ENCODE results near the gene PCK1. TPM values are rescaled to one million over a fixed set of nuclear protein-coding genes. Genes with fewer than 3 reads are reported as not detected.

Gene PCK1
- total and polyA plus RNA-seq, 8 donors: 0.12 to 311 (median 0.67) TPM

GRCh38 chr20:57614490-57615444, 53.9 kb downstream of the PCK1 start:
- Histone ChIP-seq H3K36me3 (peaks cover 0 to 3% (median 0%) of the 10 kb centered on the region in 4 donors), H3K4me3 (no peak overlapping the region), H3K4me1 (peaks cover 0 to 12% (median 0%) of the 10 kb centered on the region in 4 donors), H3K9me3 (no peaks in the 10 kb centered on the region), H3K27ac (no peak overlapping the region), H3K27me3 (peaks cover 0 to 24% (median 0%) of the 10 kb centered on the region in 3 donors)
- 87 to 92% (median 90%) methylated on average over 14 to 16 of the region's 16 CpGs for WGBS, 5 donors
- no peak for TF ChIP-seq POLR2A (IDR thresholded peaks at IDR 0.05)
- TF ChIP-seq, protein P1, sequence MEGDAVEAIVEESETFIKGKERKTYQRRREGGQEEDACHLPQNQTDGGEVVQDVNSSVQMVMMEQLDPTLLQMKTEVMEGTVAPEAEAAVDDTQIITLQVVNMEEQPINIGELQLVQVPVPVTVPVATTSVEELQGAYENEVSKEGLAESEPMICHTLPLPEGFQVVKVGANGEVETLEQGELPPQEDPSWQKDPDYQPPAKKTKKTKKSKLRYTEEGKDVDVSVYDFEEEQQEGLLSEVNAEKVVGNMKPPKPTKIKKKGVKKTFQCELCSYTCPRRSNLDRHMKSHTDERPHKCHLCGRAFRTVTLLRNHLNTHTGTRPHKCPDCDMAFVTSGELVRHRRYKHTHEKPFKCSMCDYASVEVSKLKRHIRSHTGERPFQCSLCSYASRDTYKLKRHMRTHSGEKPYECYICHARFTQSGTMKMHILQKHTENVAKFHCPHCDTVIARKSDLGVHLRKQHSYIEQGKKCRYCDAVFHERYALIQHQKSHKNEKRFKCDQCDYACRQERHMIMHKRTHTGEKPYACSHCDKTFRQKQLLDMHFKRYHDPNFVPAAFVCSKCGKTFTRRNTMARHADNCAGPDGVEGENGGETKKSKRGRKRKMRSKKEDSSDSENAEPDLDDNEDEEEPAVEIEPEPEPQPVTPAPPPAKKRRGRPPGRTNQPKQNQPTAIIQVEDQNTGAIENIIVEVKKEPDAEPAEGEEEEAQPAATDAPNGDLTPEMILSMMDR (IDR thresholded peaks at IDR 0.05): no peak
- TF ChIP-seq POLR2AphosphoS5 (IDR thresholded peaks at IDR 0.05): no peak
- no peak for TF ChIP-seq EP300 (IDR thresholded peaks at IDR 0.05)
- intact Hi-C loops (cut with DNase I; ENCODE audit: low total_unique reads): no loop called here
- no peak for DNase-seq

DNA sequence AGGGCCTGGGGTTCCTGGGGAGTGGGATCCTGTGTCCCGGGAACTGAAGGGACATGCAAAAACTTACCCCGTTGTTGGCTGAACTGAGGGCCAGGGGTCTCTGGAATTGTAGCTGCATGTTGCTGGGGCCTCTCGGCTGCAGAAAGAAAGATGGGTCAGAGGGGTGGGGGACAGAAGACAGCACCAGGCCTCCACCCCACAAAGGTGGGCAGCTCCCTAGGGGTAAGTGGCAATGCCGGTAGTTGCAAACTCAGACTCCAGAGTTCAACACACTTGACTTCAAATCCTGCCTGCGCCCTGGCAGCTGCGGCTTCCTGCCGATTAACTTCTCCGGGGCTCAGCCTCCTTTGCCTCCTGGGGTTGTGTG, 54.5 kb downstream of the PCK1 start:
- Histone ChIP-seq H3K36me3 (peaks cover 0 to 3% (median 0%) of the 10 kb centered on the region in 4 donors), H3K27ac (no peak overlapping the region), H3K9me3 (no peaks in the 10 kb centered on the region), H3K4me1 (peaks cover 0 to 12% (median 0%) of the 10 kb centered on the region in 4 donors), H3K4me3 (no peak overlapping the region), H3K27me3 (peaks cover 0 to 18% (median 0%) of the 10 kb centered on the region in 3 donors)
- DNase-seq: no peak
- WGBS, 5 donors: 74 to 85% (median 76%) methylated on average over 7 to 8 of the region's 8 CpGs
- intact Hi-C loops (cut with DNase I; ENCODE audit: low total_unique reads): no loop called here
- no peak for TF ChIP-seq POLR2AphosphoS5 (IDR thresholded peaks at IDR 0.05)
- no peak for TF ChIP-seq EP300 (IDR thresholded peaks at IDR 0.05)
- TF ChIP-seq, protein P1 (IDR thresholded peaks at IDR 0.05): no peak
- no peak for TF ChIP-seq POLR2A (IDR thresholded peaks at IDR 0.05)

DNA sequence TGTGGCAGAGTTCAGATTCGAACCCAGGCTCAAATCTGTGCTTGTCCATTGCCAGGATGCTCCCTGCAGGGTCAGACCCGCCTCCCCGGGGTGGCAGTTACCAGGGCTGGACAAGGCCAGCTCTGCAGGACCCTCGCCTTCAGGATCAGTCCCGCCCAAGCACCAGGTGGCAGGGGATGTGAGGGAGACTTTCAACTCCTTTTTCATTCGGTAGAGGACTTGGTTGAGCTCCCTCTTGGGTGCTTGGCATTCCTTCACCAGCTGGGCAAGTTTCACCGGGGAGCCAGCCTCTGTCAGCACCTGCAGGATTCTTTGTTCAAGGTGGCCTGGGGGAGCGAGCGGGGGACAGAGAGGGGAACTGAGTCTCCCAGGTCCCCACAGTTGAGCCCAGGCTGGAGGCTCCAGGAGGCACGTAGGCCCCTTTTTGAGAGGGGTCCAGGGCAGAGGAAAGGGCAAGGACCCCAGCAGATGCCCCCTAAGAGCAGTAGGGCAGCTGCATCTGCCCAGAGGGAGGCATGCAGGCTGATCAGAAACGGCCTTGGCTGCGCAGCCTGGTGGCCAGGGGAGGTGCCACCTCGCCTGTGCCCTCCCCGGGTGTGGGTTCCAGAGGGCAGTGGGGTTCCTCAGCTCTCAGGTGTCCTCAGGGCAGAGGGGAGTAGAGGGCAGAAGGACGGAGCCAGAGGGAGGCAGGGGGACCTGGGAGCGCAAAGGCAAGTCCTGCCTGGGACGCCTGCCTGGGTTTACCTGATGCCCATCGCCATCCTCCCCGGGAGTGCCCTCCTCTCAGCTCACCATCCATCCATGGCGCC, 55.4 kb downstream of the PCK1 start:
- 78 to 85% (median 81%) methylated on average over 20 of the region's 20 CpGs for WGBS, 5 donors
- DNase-seq: no peak
- Histone ChIP-seq H3K36me3 (peaks cover 0 to 3% (median 0%) of the 10 kb centered on the region in 4 donors), H3K4me3 (no peak overlapping the region), H3K27me3 (peaks cover 0 to 19% (median 0%) of the 10 kb centered on the region in 3 donors), H3K9me3 (no peaks in the 10 kb centered on the region), H3K4me1 (peaks cover 0 to 19% (median 0%) of the 10 kb centered on the region in 4 donors), H3K27ac (no peak overlapping the region)
- intact Hi-C loops (cut with DNase I; ENCODE audit: low total_unique reads): no loop called here
- TF ChIP-seq POLR2A (IDR thresholded peaks at IDR 0.05) (no peak), POLR2AphosphoS5 (IDR thresholded peaks at IDR 0.05) (no peak), EP300 (IDR thresholded peaks at IDR 0.05) (no peak)
- TF ChIP-seq, protein P1 (IDR thresholded peaks at IDR 0.05): no peak

Data from stomach (tissue), 9 donors.